BE2C (cell line): ENCODE data around the gene STX19.

Source experiments
- DNase-seq: peaks from one replicate; pipeline ENCODE4 v3.0.0-alpha.2; 2020
- H3K27me3 ChIP-seq: fragments of 250-450 bp; sonication (Bioruptor Pico); 2 replicates; pipeline ENCODE4 v1.5.1; 2020; ENCODE audit warnings: mild to moderate bottlenecking
- H3K36me3 ChIP-seq: fragments of 250-450 bp; sonication (Bioruptor Pico); 2 replicates; pipeline ENCODE4 v1.5.1; 2020; ENCODE audit warnings: mild to moderate bottlenecking
- H3K4me1 ChIP-seq: fragments of 250-450 bp; sonication (Bioruptor Pico); 2 replicates; pipeline ENCODE4 v1.5.1; 2020
- H3K4me3 ChIP-seq: 2 replicates; pipeline ENCODE4 v1.5.1; 2011; ENCODE audit warnings: low read depth, low read length
- H3K9me3 ChIP-seq: fragments of 250-450 bp; sonication (Bioruptor Pico); 2 replicates; pipeline ENCODE4 v1.5.1; 2020
- CTCF ChIP-seq: IDR thresholded peaks from 2 replicates; pipeline ENCODE4 v1.5.1; 2012; ENCODE audit warnings: mild to moderate bottlenecking, low read depth, low read length

STX19 gene

GRCh38 chr3:94043285-94043684 lies 14.9 kb upstream of the STX19 start:
- H3K36me3 ChIP-seq, result no peaks in the 10 kb centered on the region
- no peak overlapping the region for H3K4me3 ChIP-seq
- DNase-seq, result no peak
- no peak for TF ChIP-seq CTCF
- no peaks in the 10 kb centered on the region for H3K27me3 ChIP-seq
- H3K9me3 ChIP-seq, result no peaks in the 10 kb centered on the region
- no peaks in the 10 kb centered on the region for H3K4me1 ChIP-seq

- DNase-seq, result peak; percentile 15
Measured at GRCh38 chr3:94036909-94037507, 8.6 kb upstream of the STX19 start.

GRCh38 chr3:94026623-94027022 lies 1.8 kb downstream of the STX19 start:
- Histone ChIP-seq H3K4me1 (no peaks in the 10 kb centered on the region), H3K4me3 (no peak overlapping the region), H3K9me3 (no peaks in the 10 kb centered on the region), H3K27me3 (no peaks in the 10 kb centered on the region), H3K36me3 (no peaks in the 10 kb centered on the region)
- DNase-seq, result no peak
- no peak for TF ChIP-seq CTCF

More at GRCh38 chr3:94036909-94037507, 8.6 kb upstream of the STX19 start:
- Histone ChIP-seq H3K9me3 (no peaks in the 10 kb centered on the region), H3K4me1 (no peaks in the 10 kb centered on the region), H3K27me3 (no peaks in the 10 kb centered on the region), H3K4me3 (no peak overlapping the region), H3K36me3 (no peaks in the 10 kb centered on the region; the same call in 1 of the 2 replicates)
- peak; percentile 74 for TF ChIP-seq CTCF

- no peak for DNase-seq
- H3K4me3 ChIP-seq, result no peak overlapping the region
- H3K36me3 ChIP-seq, result no peaks in the 10 kb centered on the region
- no peak for TF ChIP-seq CTCF
- H3K9me3 ChIP-seq, result no peaks in the 10 kb centered on the region
- no peaks in the 10 kb centered on the region for H3K27me3 ChIP-seq
- H3K4me1 ChIP-seq, result no peaks in the 10 kb centered on the region
Measured at GRCh38 chr3:94024385-94024784, 4.0 kb downstream of the STX19 start.

GRCh38 chr3:94020293-94020692 lies 8.1 kb downstream of the STX19 start:
- H3K4me3 ChIP-seq, result no peak overlapping the region
- H3K36me3 ChIP-seq, result no peaks in the 10 kb centered on the region
- DNase-seq, result no peak
- no peak for TF ChIP-seq CTCF
- no peaks in the 10 kb centered on the region for H3K9me3 ChIP-seq
- H3K27me3 ChIP-seq, result no peaks in the 10 kb centered on the region
- H3K4me1 ChIP-seq, result no peaks in the 10 kb centered on the region; the same call in 1 of the 2 replicates

- Histone ChIP-seq H3K4me3 (no peak overlapping the region), H3K4me1 (no peaks in the 10 kb centered on the region; the same call in 1 of the 2 replicates), H3K9me3 (no peaks in the 10 kb centered on the region), H3K27me3 (no peaks in the 10 kb centered on the region), H3K36me3 (no peaks in the 10 kb centered on the region)
- TF ChIP-seq CTCF, result no peak
- no peak for DNase-seq
Measured at GRCh38 chr3:94019659-94020058, 8.7 kb downstream of the STX19 start.
